Measurements from ENCODE around the gene SPATA13.
"Not testable (repeated sequence)": the region's sequence is repeated elsewhere in the genome, so short reads cannot be mapped to it uniquely, and the experiment has no call there.

The SPATA13 gene

DNA sequence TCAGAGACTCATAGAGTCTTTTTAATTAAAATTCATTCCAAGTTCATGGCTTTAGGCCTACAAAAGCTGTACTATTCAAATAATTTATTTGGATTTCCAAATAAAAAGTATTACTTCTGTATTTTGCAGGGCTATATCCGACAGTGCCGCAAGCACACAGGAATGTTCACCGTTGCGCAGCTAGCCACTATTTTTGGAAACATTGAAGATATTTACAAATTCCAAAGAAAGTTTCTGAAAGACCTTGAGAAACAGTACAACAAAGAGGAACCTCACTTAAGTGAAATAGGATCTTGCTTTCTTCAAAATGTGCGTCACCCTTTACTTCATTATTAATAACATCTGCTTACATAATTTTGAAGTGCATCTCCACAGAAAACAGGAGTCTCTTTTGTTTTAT, 128.3 kb downstream of the SPATA13 start:
- DNase-seq = no peak
- CTCF ChIA-PET = no interaction called here
- H3K4me3 Mint-ChIP-seq = no peak overlapping the region
- no peaks in the 10 kb centered on the region for H3K9me3 Mint-ChIP-seq
- H3K36me3 Mint-ChIP-seq = peaks cover 67% of the 10 kb centered on the region
- H3K27ac Mint-ChIP-seq = no peak overlapping the region
- H3K27me3 Mint-ChIP-seq = no peaks in the 10 kb centered on the region
- H3K4me1 Mint-ChIP-seq = no peaks in the 10 kb centered on the region

DNA sequence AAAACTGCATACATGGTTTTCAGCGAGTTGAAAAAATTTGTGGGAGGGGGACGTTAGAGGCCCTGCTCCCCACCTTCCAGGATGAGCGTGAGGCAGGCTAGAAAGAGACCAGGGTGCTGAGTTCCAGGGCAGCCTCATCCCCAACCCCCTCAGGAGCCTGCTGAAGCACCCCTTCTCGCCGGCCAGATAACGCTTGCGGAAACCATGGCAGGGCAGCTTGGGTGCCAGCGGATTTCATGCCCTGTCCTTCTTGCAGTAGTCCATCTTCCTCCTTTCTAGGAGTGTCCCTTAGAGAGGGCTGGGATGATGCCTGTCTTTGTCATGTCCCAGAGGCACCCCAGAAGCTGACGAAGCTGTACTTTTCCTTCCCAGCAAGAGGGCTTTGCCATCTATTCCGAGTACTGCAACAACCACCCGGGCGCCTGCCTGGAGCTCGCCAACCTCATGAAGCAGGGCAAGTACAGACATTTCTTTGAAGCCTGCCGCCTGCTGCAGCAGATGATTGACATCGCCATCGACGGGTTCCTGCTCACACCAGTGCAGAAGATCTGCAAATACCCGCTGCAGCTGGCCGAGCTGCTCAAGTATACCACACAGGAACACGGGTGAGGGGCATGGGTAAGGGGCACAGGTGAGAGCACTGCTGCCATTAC, 129.9 kb downstream of the SPATA13 start:
- DNase-seq = no peak
- Mint-ChIP-seq H3K36me3 (peaks cover 68% of the 10 kb centered on the region), H3K4me1 (no peaks in the 10 kb centered on the region), H3K4me3 (no peak overlapping the region), H3K9me3 (no peaks in the 10 kb centered on the region), H3K27ac (no peak overlapping the region), H3K27me3 (no peaks in the 10 kb centered on the region)
- CTCF ChIA-PET = no interaction called here

DNA sequence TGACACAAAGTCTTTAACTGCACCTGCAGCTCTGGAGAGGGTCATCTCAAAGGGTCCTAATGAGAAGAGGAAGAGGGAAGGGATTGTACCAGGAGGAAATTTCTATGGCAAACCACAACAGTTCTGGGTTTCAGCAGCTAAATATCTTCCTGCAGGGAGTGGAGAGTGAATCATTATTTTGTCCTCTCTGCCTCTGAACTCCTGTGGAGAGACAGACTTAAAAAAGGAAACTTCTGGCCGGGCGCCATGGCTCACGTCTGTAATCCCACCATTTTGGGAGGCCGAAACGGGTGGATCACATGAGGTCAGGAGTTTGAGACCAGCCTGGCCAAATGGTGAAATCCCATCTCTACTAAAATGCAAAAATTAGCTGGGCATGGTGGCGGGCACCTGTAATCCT, 132.0 kb downstream of the SPATA13 start:
- H3K9me3 Mint-ChIP-seq = no peaks in the 10 kb centered on the region
- H3K4me3 Mint-ChIP-seq = no peak overlapping the region
- H3K4me1 Mint-ChIP-seq = no peaks in the 10 kb centered on the region
- DNase-seq = no peak
- no peaks in the 10 kb centered on the region for H3K27me3 Mint-ChIP-seq
- peaks cover 75% of the 10 kb centered on the region for H3K36me3 Mint-ChIP-seq
- CTCF ChIA-PET = no interaction called here
- H3K27ac Mint-ChIP-seq = no peak overlapping the region

DNA sequence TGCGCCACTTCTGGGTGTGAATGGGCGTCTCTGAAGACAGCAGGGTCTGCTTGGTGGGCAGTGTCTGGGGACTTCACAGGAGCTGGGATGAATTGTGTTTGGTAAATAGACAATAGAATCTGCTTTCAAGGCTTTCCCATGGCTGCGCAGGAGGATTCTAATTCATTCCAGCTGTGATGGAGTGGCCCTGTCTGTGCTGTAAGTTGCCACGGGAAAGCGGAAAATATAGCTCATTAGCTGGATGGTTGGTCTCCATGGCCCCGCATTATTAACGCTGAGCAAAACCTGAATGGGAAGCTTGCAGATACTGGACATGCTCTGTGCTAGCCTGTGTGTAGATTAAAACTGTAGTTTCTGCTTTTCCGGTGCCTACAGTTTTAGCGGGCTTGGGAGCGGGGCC, 133.2 kb downstream of the SPATA13 start:
- Mint-ChIP-seq H3K4me1 (no peaks in the 10 kb centered on the region), H3K36me3 (peaks cover 77% of the 10 kb centered on the region), H3K9me3 (no peaks in the 10 kb centered on the region), H3K4me3 (no peak overlapping the region), H3K27me3 (no peaks in the 10 kb centered on the region), H3K27ac (no peak overlapping the region)
- CTCF ChIA-PET = interaction anchor here (0.7 kb wide), 1 partner anchor 432 kb away, joined by 3 read pairs; no protein-coding TSS in a partner anchor
- DNase-seq = no peak

DNA sequence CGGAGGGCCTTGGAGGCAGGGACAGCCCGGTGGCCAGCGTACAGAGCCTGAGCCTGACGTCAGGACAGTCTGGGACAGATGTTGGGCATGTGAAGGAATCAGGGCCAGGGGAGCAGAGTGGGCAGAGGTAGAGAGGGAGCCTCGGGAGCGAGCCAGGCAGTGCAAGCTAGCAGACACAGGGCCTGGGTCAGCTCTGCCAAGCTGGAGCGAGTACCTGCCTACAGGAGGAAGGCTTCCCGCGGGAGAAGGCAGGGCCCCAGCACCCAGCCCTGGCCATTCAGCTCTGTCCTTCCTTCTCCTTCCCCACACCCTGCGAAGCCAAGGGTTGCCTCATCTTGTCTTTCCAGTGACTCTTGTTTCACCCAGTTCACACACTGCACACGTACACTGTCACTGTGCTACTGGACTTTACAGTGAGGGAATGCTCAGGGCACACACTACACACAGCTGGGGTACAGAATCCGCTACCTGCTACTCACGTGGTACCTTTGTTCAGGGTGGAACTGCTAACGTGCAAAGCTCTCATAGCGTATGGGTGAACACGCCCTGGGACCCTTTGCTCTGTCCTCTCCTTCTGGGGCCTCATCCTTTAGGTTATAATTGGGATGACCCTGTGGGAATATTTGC, 139.1 kb downstream of the SPATA13 start:
- no peak overlapping the region for H3K27ac Mint-ChIP-seq
- no peaks in the 10 kb centered on the region for H3K4me1 Mint-ChIP-seq
- CTCF ChIA-PET = no interaction called here
- no peak overlapping the region for H3K4me3 Mint-ChIP-seq
- no peaks in the 10 kb centered on the region for H3K9me3 Mint-ChIP-seq
- H3K27me3 Mint-ChIP-seq = no peaks in the 10 kb centered on the region
- no peak for DNase-seq
- peaks cover 84% of the 10 kb centered on the region for H3K36me3 Mint-ChIP-seq

DNA sequence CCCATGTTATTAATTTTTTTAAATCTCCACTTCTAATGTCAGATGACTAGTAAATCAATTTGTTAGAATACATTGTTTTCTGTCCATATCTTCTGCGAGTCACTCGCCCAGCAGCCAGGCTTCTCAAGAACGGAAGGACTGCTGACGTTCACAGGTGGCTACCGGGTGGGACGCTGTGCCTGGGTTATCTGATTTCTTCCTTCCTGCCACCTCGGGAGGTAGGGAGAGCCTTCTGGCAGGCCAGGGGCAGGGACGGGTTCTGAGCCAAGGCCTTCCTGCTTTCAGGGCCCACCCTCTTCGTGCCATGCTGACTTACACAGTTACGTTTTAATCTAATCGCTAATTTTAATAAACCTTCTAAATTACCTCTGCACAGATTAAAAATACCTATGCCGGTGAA, 140.9 kb downstream of the SPATA13 start:
- no peaks in the 10 kb centered on the region for H3K27me3 Mint-ChIP-seq
- no peaks in the 10 kb centered on the region for H3K9me3 Mint-ChIP-seq
- no peaks in the 10 kb centered on the region for H3K4me1 Mint-ChIP-seq
- H3K27ac Mint-ChIP-seq = peak overlapping the region; percentile 35
- peaks cover 83% of the 10 kb centered on the region for H3K36me3 Mint-ChIP-seq
- H3K4me3 Mint-ChIP-seq = no peak overlapping the region
- CTCF ChIA-PET = no interaction called here
- no peak for DNase-seq

DNA sequence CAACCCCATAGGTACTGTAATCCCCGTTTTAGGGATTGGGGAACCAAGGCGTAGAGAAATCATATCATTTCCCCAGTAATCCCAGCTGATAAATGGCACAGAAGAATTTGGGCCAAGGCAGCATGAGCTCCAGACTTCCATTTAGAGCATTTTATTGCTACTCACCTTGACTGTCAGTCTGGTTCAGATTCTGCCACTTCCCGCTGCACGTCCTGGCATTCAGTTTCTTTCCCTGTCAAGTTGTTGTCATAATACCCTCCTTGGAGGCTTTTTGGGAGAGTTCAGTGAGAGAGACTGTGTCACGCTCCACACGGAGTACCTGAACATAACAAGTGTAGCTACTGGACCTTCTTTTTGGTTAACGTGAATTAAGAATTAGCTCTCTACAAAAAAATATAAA, 141.4 kb downstream of the SPATA13 start:
- Mint-ChIP-seq H3K9me3 (no peaks in the 10 kb centered on the region), H3K27me3 (no peaks in the 10 kb centered on the region), H3K4me1 (no peaks in the 10 kb centered on the region), H3K27ac (no peak overlapping the region), H3K36me3 (peaks cover 79% of the 10 kb centered on the region), H3K4me3 (no peak overlapping the region)
- no peak for DNase-seq
- CTCF ChIA-PET = no interaction called here

DNA sequence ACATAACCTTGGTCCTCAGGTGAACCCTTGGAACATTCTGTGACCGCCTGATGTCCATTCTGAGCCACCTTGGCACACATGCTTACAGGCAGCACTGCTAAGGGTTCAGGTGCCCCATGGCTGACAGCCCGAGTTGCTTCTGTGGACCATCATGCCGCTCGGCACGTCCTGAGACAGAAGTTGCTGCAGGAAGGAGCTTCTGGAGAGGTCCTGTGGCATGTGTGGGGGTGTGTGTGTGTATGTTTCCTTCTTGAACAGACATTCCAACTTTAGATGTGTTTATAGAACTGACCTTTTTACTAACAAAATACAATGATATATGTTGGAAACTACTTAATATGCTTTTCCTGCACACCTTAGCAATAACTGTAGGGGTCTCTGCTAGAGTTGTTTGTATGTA, 144.1 kb downstream of the SPATA13 start:
- H3K9me3 Mint-ChIP-seq = no peaks in the 10 kb centered on the region
- peaks cover 54% of the 10 kb centered on the region for H3K36me3 Mint-ChIP-seq
- CTCF ChIA-PET = no interaction called here
- no peak overlapping the region for H3K27ac Mint-ChIP-seq
- no peak overlapping the region for H3K4me3 Mint-ChIP-seq
- no peaks in the 10 kb centered on the region for H3K4me1 Mint-ChIP-seq
- H3K27me3 Mint-ChIP-seq = no peaks in the 10 kb centered on the region
- no peak for DNase-seq

DNA sequence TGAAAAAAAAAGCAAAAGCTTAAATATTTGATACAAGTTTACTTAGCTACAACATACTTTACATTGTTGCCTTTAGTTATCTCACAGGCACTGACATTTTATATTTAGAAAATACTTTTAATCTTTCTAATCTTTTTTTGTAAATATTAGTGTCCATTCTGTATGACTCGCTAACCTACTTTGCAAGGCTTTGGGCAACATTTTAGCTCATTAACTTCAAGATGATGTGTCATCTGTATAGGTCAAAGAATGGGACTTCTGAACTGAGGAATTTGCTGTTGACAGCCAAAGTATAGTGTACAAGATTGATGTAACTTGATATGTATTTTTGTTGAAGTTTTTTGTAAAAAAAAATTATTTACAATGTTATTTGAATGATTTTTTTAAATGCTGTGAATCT, 146.1 kb downstream of the SPATA13 start:
- Mint-ChIP-seq H3K36me3 (peaks cover 34% of the 10 kb centered on the region), H3K27me3 (no peaks in the 10 kb centered on the region), H3K27ac (no peak overlapping the region), H3K9me3 (no peaks in the 10 kb centered on the region), H3K4me1 (no peaks in the 10 kb centered on the region), H3K4me3 (no peak overlapping the region)
- DNase-seq = no peak
- CTCF ChIA-PET = interaction anchor here (0.6 kb wide), 1 partner anchor 113 kb away, joined by 3 read pairs; no protein-coding TSS in a partner anchor

DNA sequence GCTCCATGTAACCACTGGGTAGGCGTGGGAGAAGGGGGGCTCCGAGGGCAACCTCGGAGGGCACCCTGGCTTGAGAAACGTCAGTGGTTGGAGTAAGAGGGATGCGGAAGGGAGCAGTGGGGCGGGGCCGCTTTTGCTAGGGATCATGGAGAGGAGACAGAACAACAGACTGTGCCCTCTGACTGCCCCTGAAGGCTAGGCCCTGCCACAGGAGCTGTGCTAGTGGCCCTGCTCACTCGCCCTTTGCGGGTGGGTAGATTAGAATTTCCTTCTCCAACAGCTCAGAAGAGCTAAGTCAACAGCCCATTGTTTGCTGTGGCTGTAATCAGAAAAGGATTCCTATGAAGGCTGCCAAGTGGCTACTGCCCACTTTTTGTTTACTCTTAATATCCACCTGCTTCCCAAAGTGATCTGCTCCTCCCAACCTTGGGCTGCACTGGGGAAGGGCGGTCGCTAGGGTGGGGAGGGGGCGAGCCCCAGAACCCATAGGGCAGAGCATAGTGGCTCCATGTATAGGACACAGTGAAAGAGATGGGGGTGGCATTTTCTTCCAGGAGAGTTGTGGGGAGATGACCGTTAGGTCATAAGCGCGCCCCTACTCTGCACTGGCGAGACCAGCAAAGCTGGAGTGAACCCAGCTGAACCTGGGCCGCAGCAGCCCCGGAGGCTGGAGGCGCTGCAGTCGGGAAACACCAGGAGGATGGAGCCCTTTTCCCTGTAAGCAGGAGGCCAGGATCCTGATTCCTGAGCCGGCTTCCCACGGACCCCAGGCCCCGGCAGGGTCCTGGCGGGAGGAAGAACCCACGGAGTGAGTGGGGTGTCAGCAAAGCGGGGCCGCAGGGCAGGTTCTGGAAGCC, 146.9 kb downstream of the SPATA13 start:
- DNase-seq = no peak
- no peaks in the 10 kb centered on the region for H3K4me1 Mint-ChIP-seq
- no peaks in the 10 kb centered on the region for H3K9me3 Mint-ChIP-seq
- peak overlapping the region; percentile 7 for H3K27ac Mint-ChIP-seq
- H3K4me3 Mint-ChIP-seq = no peak overlapping the region
- CTCF ChIA-PET = interaction anchor here (0.6 kb wide), 1 partner anchor 114 kb away, joined by 3 read pairs; no protein-coding TSS in a partner anchor
- H3K27me3 Mint-ChIP-seq = no peaks in the 10 kb centered on the region
- H3K36me3 Mint-ChIP-seq = peaks cover 29% of the 10 kb centered on the region

DNA sequence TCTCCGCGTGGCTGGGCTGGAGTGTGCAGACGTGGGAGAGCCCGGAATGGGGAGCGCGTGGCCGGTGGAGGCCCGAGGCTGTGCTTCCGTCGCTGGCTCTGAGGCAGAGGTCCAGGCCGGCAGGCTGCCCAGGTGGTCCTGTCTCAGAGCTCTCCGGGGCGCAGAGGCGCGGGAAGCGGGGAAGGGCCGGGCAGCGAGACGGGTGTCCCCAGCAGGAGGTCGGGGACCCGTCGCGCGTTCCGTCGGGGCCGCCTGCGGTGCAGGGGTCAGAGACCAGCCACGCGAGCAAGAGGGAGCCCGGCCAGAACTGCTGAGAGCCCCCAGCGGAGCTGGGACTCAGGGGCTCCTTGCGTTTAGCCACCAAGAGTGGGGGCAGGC, 147.5 kb downstream of the SPATA13 start:
- no peak for DNase-seq
- Mint-ChIP-seq H3K4me1 (no peaks in the 10 kb centered on the region), H3K36me3 (peaks cover 24% of the 10 kb centered on the region), H3K27me3 (no peaks in the 10 kb centered on the region), H3K27ac (no peak overlapping the region), H3K9me3 (no peaks in the 10 kb centered on the region), H3K4me3 (no peak overlapping the region)
- CTCF ChIA-PET = no interaction called here

DNA sequence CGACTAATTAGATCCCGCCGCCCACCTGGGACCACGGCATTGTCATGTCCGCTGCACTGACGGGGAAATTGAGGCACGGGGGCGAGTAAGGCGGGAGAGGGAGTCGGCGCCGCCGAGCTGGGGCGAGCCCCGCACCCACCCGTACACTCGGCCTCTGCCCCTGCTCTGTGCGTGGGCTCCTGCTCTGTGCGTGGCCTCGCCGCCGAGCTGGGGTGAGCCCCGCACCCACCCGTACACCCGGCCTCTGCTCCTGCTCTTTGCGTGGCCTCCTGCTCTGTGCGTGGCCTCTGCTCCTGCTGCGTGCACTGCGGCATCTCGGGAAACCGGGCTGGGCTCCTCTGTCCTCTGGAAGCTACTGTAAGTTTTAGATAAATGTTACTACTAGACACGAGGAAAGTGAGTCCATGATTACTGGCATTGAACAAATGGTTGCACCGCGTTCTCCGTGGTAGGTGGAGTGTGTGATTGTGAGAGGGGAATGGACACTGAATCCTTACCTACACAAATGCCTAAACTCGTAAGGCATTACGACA, 148.0 kb downstream of the SPATA13 start:
- CTCF ChIA-PET = no interaction called here
- H3K27me3 Mint-ChIP-seq = no peaks in the 10 kb centered on the region

DNA sequence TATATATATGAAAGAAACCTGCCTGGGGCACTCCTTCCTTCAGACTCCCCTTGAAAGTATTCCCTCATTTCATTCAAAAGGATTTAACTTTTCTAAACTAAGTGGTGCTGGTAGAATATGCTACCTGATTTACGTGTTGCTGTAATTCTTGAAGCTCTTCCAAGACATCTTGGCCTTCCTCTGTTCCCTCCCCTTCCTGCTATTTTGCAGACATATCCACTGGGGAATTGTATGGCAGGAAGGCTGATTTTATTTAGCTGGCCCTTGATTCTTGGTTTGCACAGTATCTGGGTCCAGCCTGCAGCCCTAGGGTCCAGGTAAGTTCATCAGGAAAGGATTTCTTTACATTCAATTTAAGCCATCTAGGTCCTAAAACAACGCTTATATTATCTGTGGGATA, 148.8 kb downstream of the SPATA13 start, which contains the start of gene C1QTNF9:
Gene C1QTNF9 (plus strand): TSS at position 281 of the 400 bp plus-strand sequence. CDS start 6,424 bp downstream, outside the sequence.
- H3K27me3 Mint-ChIP-seq, DNase-seq, H3K9me3 Mint-ChIP-seq, CTCF ChIA-PET, H3K4me3 Mint-ChIP-seq, H3K4me1 Mint-ChIP-seq: not testable (repeated sequence)
- peaks cover 16% of the 10 kb centered on the region for H3K36me3 Mint-ChIP-seq
- peak within 1 kb of the TSS; percentile 65 for H3K27ac Mint-ChIP-seq

More for the DNA sequence above, 148.0 kb downstream of the SPATA13 start:
- no peak overlapping the region for H3K4me3 Mint-ChIP-seq
- DNase-seq = no peak
- peak overlapping the region; percentile 65 for H3K27ac Mint-ChIP-seq
- peaks cover 20% of the 10 kb centered on the region for H3K36me3 Mint-ChIP-seq
- H3K9me3 Mint-ChIP-seq = no peaks in the 10 kb centered on the region
- no peaks in the 10 kb centered on the region for H3K4me1 Mint-ChIP-seq

DNA sequence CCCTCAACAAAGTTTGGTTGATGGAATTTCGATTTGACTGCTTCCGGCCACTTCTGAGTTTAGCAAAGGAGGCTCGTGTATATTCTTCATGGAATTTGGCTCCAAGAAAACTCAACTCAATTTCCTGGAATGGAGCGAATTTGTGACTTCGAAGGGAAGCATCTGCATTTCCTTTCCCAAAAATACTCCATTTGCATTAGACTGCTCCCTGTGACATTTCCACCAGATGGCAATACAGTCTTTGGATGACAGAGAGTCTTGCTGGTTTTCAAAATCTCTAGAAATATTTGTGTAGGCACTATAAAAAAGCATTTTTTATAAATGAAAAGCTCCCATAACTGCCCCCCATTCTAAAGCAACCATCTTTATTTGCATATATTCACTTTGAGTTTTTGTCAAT, 152.9 kb downstream of the SPATA13 start:
- Mint-ChIP-seq H3K27me3 (peaks cover 9% of the 10 kb centered on the region), H3K27ac (no peak overlapping the region), H3K36me3 (no peaks in the 10 kb centered on the region), H3K9me3 (no peaks in the 10 kb centered on the region), H3K4me1 (no peaks in the 10 kb centered on the region), H3K4me3 (no peak overlapping the region)
- DNase-seq = no peak
- CTCF ChIA-PET = interaction anchor here (0.6 kb wide), 1 partner anchor 443 kb away, joined by 3 read pairs; no protein-coding TSS in a partner anchor
